GM12878 (cell line): Measurements from ENCODE around the gene PDZRN3. TPM values are rescaled to one million over a fixed set of nuclear protein-coding genes. Genes with fewer than 3 reads are reported as not detected.

Source experiments
- ATAC-seq: fragments of 200-7000 bp; cut with Tn5 transposase; 3 replicates; pipeline ENCODE4 v1.9.1; 2020; ENCODE audit warnings: mild to moderate bottlenecking, moderate library complexity
- BruUV-seq: library from RNA; stranded (reverse); fragments of 400-500 nt; replicated peaks from 2 replicates; lab custom pipeline; 2021; lab: Mats Ljungman, UMichigan
- CTCF ChIA-PET: fragments of 300-600 bp; sonication (Branson Sonifier 250); formaldehyde crosslinking; extraction: SDS; loops from one replicate; lab custom pipeline; 2021; ENCODE audit warnings: inconsistent platforms; lab: Yijun Ruan, JAX
- POLR2A ChIA-PET: fragments of 350-600 bp; formaldehyde crosslinking; extraction: SDS; loops from one replicate; lab custom pipeline; 2021; ENCODE audit warnings: inconsistent platforms; lab: Charles Lee
- RAD21 ChIA-PET: fragments of 300-600 bp; sonication (Branson Sonifier 250); formaldehyde crosslinking; loops from one replicate; lab custom pipeline; 2023; ENCODE audit warnings: antibody characterized with exemption; ENCODE audit not compliant: unreplicated experiment; lab: Charles Lee
- SMC1A ChIA-PET: fragments of 300-600 bp; sonication (Branson Sonifier 250); formaldehyde crosslinking; loops from one replicate; lab custom pipeline; 2023; ENCODE audit not compliant: unreplicated experiment, uncharacterized antibody; lab: Charles Lee
- DNase-seq: peaks from one replicate; pipeline ENCODE4 v3.0.0-alpha.2; 2011; ENCODE audit warnings: low read depth, low spot score
- FAIRE-seq: peaks from 3 replicates; lab custom pipeline; 2011; peaks lifted over from hg19 to GRCh38; lab: Jason Lieb, UNC
- H2AFZ ChIP-seq: 2 replicates; pipeline ENCODE4 v1.6.0; 2011; ENCODE audit warnings: low read depth, low read length, control low read depth; ENCODE audit not compliant: control insufficient read depth
- H3K27ac ChIP-seq: 2 replicates; pipeline ENCODE4 v1.5.1; 2011; ENCODE audit warnings: control low read depth; ENCODE audit not compliant: control insufficient read depth, insufficient read depth
- H3K27me3 ChIP-seq, 2 experiments: replicated peaks in 1 of 2; 2 replicates each; pipeline versions ENCODE4 v1.6.0 to v1.6.1; 2011; ENCODE audit warnings: low read length in 1 of 2; ENCODE audit not compliant: control insufficient read depth in 2 of 2, insufficient read depth in 2 of 2
- H3K36me3 ChIP-seq, 2 experiments: 2 replicates each; pipeline ENCODE4 v1.5.1; 2011; ENCODE audit warnings: low read length in 1 of 2; ENCODE audit not compliant: control insufficient read depth in 2 of 2, insufficient read depth in 2 of 2
- H3K4me1 ChIP-seq: 2 replicates; pipeline ENCODE4 v1.6.1; 2011; ENCODE audit warnings: mild to moderate bottlenecking, low read length, moderate library complexity, mixed read lengths; ENCODE audit not compliant: control insufficient read depth, insufficient read depth
- H3K4me2 ChIP-seq: 2 replicates; pipeline ENCODE4 v1.6.0; 2011; ENCODE audit warnings: control low read depth; ENCODE audit not compliant: control insufficient read depth, insufficient read depth
- H3K4me3 ChIP-seq: fragments of 200-600 bp; sonication (generic); 2 replicates; pipeline ENCODE4 v1.5.1; 2016
- H3K79me2 ChIP-seq: 2 replicates; pipeline ENCODE4 v1.6.0; 2011; ENCODE audit warnings: low read length; ENCODE audit not compliant: control insufficient read depth, insufficient read depth
- H3K9ac ChIP-seq: 2 replicates; pipeline ENCODE4 v1.8.0; 2011; ENCODE audit warnings: low read length, control low read depth, mixed read lengths; ENCODE audit not compliant: control insufficient read depth, insufficient read depth
- H3K9me3 ChIP-seq: replicated peaks from 3 replicates; pipeline ENCODE4 v1.5.1; 2011; ENCODE audit warnings: mild to moderate bottlenecking, low read length; ENCODE audit not compliant: control insufficient read depth, insufficient read depth
- H4K20me1 ChIP-seq: 2 replicates; pipeline ENCODE4 v1.6.0; 2011; ENCODE audit not compliant: control insufficient read depth, insufficient read depth
- BCL11A ChIP-seq: IDR thresholded peaks from 2 replicates; pipeline ENCODE4 v1.6.1; 2011; ENCODE audit warnings: low read depth, low read length
- CBFB ChIP-seq: IDR thresholded peaks from 2 replicates; pipeline ENCODE4 v1.6.1; 2016; ENCODE audit warnings: antibody characterized with exemption, low read depth
- DPF2 ChIP-seq: fragments of 450-650 bp; IDR thresholded peaks from 2 replicates; pipeline ENCODE4 v1.6.1; 2017; ENCODE audit warnings: mild to moderate bottlenecking
- EED ChIP-seq: sonication (generic); IDR thresholded peaks from 2 replicates; pipeline ENCODE4 v1.6.1; 2016; ENCODE audit warnings: antibody characterized with exemption, low read depth
- EGR1 ChIP-seq, 2 experiments: IDR thresholded peaks; 1 replicate in 1 of 2; 2 replicates in 1 of 2; pipeline ENCODE4 v1.6.1; 2011 to 2012; ENCODE audit warnings: low read depth in 2 of 2, low read length in 2 of 2, borderline replicate concordance in 1 of 2, mild to moderate bottlenecking in 1 of 2, moderate library complexity in 1 of 2
- FOXK2 ChIP-seq: fragments of 450-650 bp; IDR thresholded peaks from 2 replicates; pipeline ENCODE4 v1.6.1; 2017; ENCODE audit warnings: mild to moderate bottlenecking, moderate library complexity
- GABPA ChIP-seq: IDR thresholded peaks from 2 replicates; pipeline ENCODE4 v1.6.1; 2014; ENCODE audit warnings: antibody characterized with exemption, low read depth, mild to moderate bottlenecking, inconsistent platforms
- NFXL1 ChIP-seq: fragments of 450-650 bp; IDR thresholded peaks from 2 replicates; pipeline ENCODE4 v1.6.1; 2017; ENCODE audit warnings: antibody characterized with exemption, mild to moderate bottlenecking, borderline replicate concordance
- NR2C1 ChIP-seq: fragments of 450-650 bp; IDR thresholded peaks from 2 replicates; pipeline ENCODE4 v1.6.1; 2017; ENCODE audit warnings: antibody characterized with exemption, mild to moderate bottlenecking, moderate library complexity
- SIN3A ChIP-seq: IDR thresholded peaks from 2 replicates; pipeline ENCODE4 v1.6.1; 2012; ENCODE audit warnings: low read depth, low read length, improper control_type of control experiment
- TARDBP ChIP-seq: IDR thresholded peaks from 2 replicates; pipeline ENCODE4 v1.6.1; 2016; ENCODE audit warnings: borderline replicate concordance
- TCF12 ChIP-seq: IDR thresholded peaks from 2 replicates; pipeline ENCODE4 v1.6.1; 2011; ENCODE audit warnings: low read depth, mild to moderate bottlenecking, low read length
- WGBS: methylation state at CpG from one replicate; pipeline ENCODE4 v1.1.6; 2016; ENCODE audit warnings: low lambda C conversion rate; ENCODE audit not compliant: insufficient replicate concordance, insufficient coverage; ENCODE audit errors: missing lambda C conversion rate; 5-methylcytosine and 5-hydroxymethylcytosine counted together
- in situ Hi-C: fragments of 300-500 bp; cut with MboI; formaldehyde crosslinking; loops from 9 replicates; pipeline ENCODE4 v1.14.3; 2018; ENCODE audit warnings: mixed read lengths
- intact Hi-C: fragments of 100-400 bp; cut with micrococcal nuclease; formaldehyde crosslinking; loops from one replicate; pipeline ENCODE4 v1.14.2; 2022; ENCODE audit not compliant: unreplicated experiment
- polyA plus RNA-seq, 11 experiments: library from polyadenylated mRNA; depleted of rRNA in 4 of 11; unstranded in 6 of 11; stranded (reverse) in 5 of 11; fragments of >200 nt; fragmentation: Nextera tagmentation in 4 of 11; fragmentation: Illumina TruSeq in 1 of 11; extraction: Ambion mirVana in 4 of 11; extraction: Trizol in 1 of 11; gene quantifications; 1 replicate in 1 of 11; 2 replicates in 10 of 11; pipeline versions ENCODE4 v1.2.1 to v1.2.3, GENCODE V29; 2011 to 2016; ENCODE audit warnings: inconsistent platforms in 2 of 11, missing spikeins in 2 of 11, low read depth in 1 of 11
- total RNA-seq, 4 experiments: library from RNA; depleted of rRNA in 3 of 4; stranded (reverse); fragments of >200 nt in 3 of 4; fragmentation: Illumina TruSeq in 1 of 4; extraction: Trizol in 1 of 4; gene quantifications; 2 replicates each; pipeline versions ENCODE4 v1.2.1 to v1.2.3, GENCODE V29; 2013 to 2021

The PDZRN3 gene
- total and polyA plus RNA-seq, 10 of the 15 experiments (the other 5 are each of a cell fraction or from before 2014, with no cell fraction given) = 0.07 to 0.37 (median 0.12) TPM; not detected in 6

- Histone ChIP-seq H3K27me3 (no peaks in the 10 kb centered on the region; a peak in 1 of 4 replicates), H3K4me1 (no peaks in the 10 kb centered on the region), H2AFZ (no peak overlapping the region), H3K27ac (no peak overlapping the region), H4K20me1 (no peaks in the 10 kb centered on the region), H3K9ac (no peak overlapping the region), H3K9me3 (no peaks in the 10 kb centered on the region), H3K4me2 (no peak overlapping the region), H3K79me2 (no peaks in the 10 kb centered on the region), H3K36me3 (no peaks in the 10 kb centered on the region), H3K4me3 (no peak overlapping the region)
- intact Hi-C loops (no loop called here), in situ Hi-C loops (no loop called here)
- ChIA-PET POLR2A (no interaction called here), SMC1A (interaction anchor here (1.2 kb wide), 1 partner anchor 9 kb away, joined by 3 read pairs; no protein-coding TSS in a partner anchor), RAD21 (no interaction called here), CTCF (no interaction called here)
- FAIRE-seq (peak; percentile 18), ATAC-seq (no peak), DNase-seq (no peak)
- 26% methylated on average over 5 of the region's 5 CpGs for WGBS
- TF ChIP-seq NR2C1 = no peak
- TF ChIP-seq EED = no peak
- TF ChIP-seq CBFB = no peak
- no peak for TF ChIP-seq NFXL1
- TF ChIP-seq BCL11A = no peak
- TF ChIP-seq FOXK2 = no peak
- TF ChIP-seq DPF2 = no peak
- TF ChIP-seq TARDBP = no peak
- no peak for TF ChIP-seq GABPA
- no peak for TF ChIP-seq SIN3A
- TF ChIP-seq TCF12 = no peak
- TF ChIP-seq EGR1 (IDR thresholded peaks at IDR 0.05; ENCODE audit: borderline replicate concordance in 1 of 2, low read depth in 2 of 2, low read length in 2 of 2) = no peak
- BruUV-seq = no TSS peak
Observed at GRCh38 chr3:73609315-73609641, 15.5 kb downstream of the PDZRN3 start.
